Ishikawa (cell line): Measurements from ENCODE around the gene SHISA3.

Experiments
- CREB1 ChIP-seq: IDR thresholded peaks from 2 replicates; pipeline ENCODE4 v1.6.1; 2012; ENCODE audit warnings: low read depth
- EP300 ChIP-seq: IDR thresholded peaks from 2 replicates; pipeline ENCODE4 v1.6.1; 2012; ENCODE audit warnings: borderline replicate concordance
- NFIC ChIP-seq: IDR thresholded peaks from 2 replicates; pipeline ENCODE4 v1.6.1; 2012
- RAD21 ChIP-seq: IDR thresholded peaks from 2 replicates; pipeline ENCODE4 v1.6.1; 2012; ENCODE audit warnings: low read depth
- TAF1 ChIP-seq: IDR thresholded peaks from 2 replicates; pipeline ENCODE4 v1.6.1; 2012; ENCODE audit warnings: low read depth, mild to moderate bottlenecking
- TCF12 ChIP-seq: IDR thresholded peaks from 2 replicates; pipeline ENCODE4 v1.6.1; 2012; ENCODE audit warnings: low read depth
- ZBTB7A ChIP-seq: IDR thresholded peaks from 2 replicates; pipeline ENCODE4 v1.6.1; 2012; ENCODE audit warnings: low read depth
- TF ChIP-seq, protein P1 (sequence below): IDR thresholded peaks from 2 replicates; pipeline ENCODE4 v1.6.1; 2012

DNA sequence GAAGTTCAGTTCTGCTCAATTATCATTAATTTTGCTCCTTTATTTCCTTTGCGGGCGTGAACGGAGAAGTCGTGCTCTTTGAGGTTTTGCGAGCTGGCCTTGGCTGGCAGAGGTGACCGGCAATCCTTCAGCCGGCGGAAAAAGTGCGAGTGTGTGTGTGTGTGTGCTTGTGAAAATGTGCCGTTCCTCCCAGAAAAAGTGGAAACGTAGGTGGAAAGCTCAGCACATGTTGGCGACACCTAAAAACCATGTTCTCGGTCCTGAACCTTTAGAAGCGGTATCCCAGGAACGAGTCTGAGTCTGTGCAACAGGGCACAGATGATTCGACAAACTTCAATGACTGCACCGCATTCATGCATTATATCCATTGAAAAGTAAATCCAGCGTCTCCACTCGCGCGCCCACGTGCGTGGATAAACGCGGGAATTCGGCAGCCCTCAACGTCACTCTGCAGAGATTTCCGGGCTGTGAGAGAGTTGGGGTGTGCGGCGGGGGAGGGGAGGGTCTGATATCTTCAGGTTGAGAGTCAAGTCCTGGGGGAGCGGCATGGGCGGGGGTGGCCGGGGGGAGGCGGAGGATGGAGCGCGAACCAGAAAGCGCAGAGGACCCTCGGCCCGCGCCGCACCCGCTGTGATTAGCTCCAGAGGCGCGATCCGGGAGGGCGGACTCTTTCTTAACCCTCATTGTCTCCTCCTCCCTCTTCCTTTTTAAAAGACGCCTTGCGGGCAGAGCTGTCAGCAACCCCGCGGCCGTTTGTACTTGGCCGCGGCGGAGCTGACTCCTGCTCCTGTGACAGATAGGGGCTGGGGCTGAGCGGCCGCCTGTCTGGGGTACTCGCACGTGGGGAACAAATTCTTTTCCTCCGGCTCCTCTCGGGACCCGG, at the start of gene SHISA3:
- TF ChIP-seq TCF12: no peak
- TF ChIP-seq ZBTB7A: no peak
- no peak for TF ChIP-seq RAD21
- no peak for TF ChIP-seq EP300
- TF ChIP-seq CREB1: no peak
- TF ChIP-seq, protein P1, sequence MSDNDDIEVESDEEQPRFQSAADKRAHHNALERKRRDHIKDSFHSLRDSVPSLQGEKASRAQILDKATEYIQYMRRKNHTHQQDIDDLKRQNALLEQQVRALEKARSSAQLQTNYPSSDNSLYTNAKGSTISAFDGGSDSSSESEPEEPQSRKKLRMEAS: 0 out of 2 replicates have a peak, but pooled peaks have one; percentile 55
- no peak for TF ChIP-seq NFIC
- TF ChIP-seq TAF1: no peak
